Thyroid gland (tissue), 4 donors: ENCODE results near the gene SIX1. TPM values are rescaled to one million over a fixed set of nuclear protein-coding genes. Genes with fewer than 3 reads are reported as not detected.

Experiments
- DNase-seq, 2 donors: peaks; one replicate each; pipeline ENCODE4 v3.0.0-alpha.2; 2019
- H3K27ac ChIP-seq, 3 donors: fragments of 200-600 bp; sonication (generic); 1 replicate in 2 of 3; 2 replicates in 1 of 3; pipeline ENCODE4 v1.5.1; 2016 to 2019; ENCODE audit warnings: mild to moderate bottlenecking in 1 of 3, moderate library complexity in 1 of 3
- H3K27me3 ChIP-seq: fragments of 200-600 bp; sonication (generic); one replicate; pipeline ENCODE4 v1.5.1; 2019
- H3K36me3 ChIP-seq, 2 donors: fragments of 200-600 bp; sonication (generic); one replicate each; pipeline ENCODE4 v1.5.1; 2016 to 2019
- H3K4me1 ChIP-seq, 2 donors: fragments of 200-600 bp; sonication (generic); one replicate each; pipeline ENCODE4 v1.5.1; 2017 to 2019
- H3K4me3 ChIP-seq, 3 donors: fragments of 200-600 bp; sonication (generic); replicated peaks in 1 of 3; 1 replicate in 2 of 3; 2 replicates in 1 of 3; pipeline ENCODE4 v1.5.1; 2016; ENCODE audit warnings: mild to moderate bottlenecking in 1 of 3
- H3K9me3 ChIP-seq: fragments of 200-600 bp; sonication (generic); one replicate; pipeline ENCODE4 v1.5.1; 2017
- CTCF ChIP-seq, 6 experiments: fragments of 200-600 bp in 3 of 6; fragments of 450-650 bp in 3 of 6; sonication (generic) in 3 of 6; IDR thresholded peaks; one replicate each; pipeline ENCODE4 v1.5.1; 2016 to 2019; ENCODE audit warnings: antibody characterized with exemption in 6 of 6, mild to moderate bottlenecking in 2 of 6, inconsistent platforms in 1 of 6, moderate library complexity in 1 of 6
- POLR2A ChIP-seq, 2 donors: fragments of 450-650 bp; IDR thresholded peaks; one replicate each; pipeline ENCODE4 v1.6.1; 2017; ENCODE audit warnings: antibody characterized with exemption in 2 of 2, mild to moderate bottlenecking in 2 of 2, moderate library complexity in 1 of 2
- WGBS, 2 donors: methylation state at CpG; one replicate each; pipeline ENCODE4 v1.1.5; 2017; 5-methylcytosine and 5-hydroxymethylcytosine counted together
- intact Hi-C: fragments of 100-400 bp; cut with DNase I; formaldehyde crosslinking; loops from one replicate; pipeline ENCODE4 v1.15.1; 2023
- total RNA-seq, 4 donors: library from RNA; depleted of rRNA; stranded (reverse); fragments of >200 nt; gene quantifications; one replicate each; pipeline ENCODE4 v1.2.3, GENCODE V29; 2016

The SIX1 gene
- total RNA-seq, 4 donors from 2014 or later = 2.1 to 3.6 (median 2.7) TPM

- Histone ChIP-seq H3K9me3 (no peaks in the 10 kb centered on the region), H3K4me3 (no peak overlapping the region), H3K36me3 (no peaks in the 10 kb centered on the region), H3K4me1 (peaks cover 15 to 37% of the 10 kb centered on the region in 2 donors), H3K27ac (no peak overlapping the region), H3K27me3 (peaks cover 71% of the 10 kb centered on the region)
- DNase-seq = no peak
- WGBS, 2 donors = 19 to 32% methylated on average over 20 to 46 of the region's 66 CpGs
- no peak for TF ChIP-seq POLR2A (IDR thresholded peaks at IDR 0.05)
- no peak for TF ChIP-seq CTCF (IDR thresholded peaks at IDR 0.05)
- intact Hi-C loops = no loop called here
Measured at GRCh38 chr14:60642270-60643140, 6.8 kb downstream of the SIX1 start.

GRCh38 chr14:60641742-60642269 lies 7.5 kb downstream of the SIX1 start:
- Histone ChIP-seq H3K36me3 (no peaks in the 10 kb centered on the region), H3K4me3 (no peak overlapping the region), H3K27me3 (peaks cover 70% of the 10 kb centered on the region), H3K27ac (no peak overlapping the region), H3K9me3 (no peaks in the 10 kb centered on the region), H3K4me1 (peaks cover 17 to 35% of the 10 kb centered on the region in 2 donors)
- intact Hi-C loops = no loop called here
- 33 to 34% methylated on average over 22 to 23 of the region's 25 CpGs for WGBS, 2 donors
- no peak for DNase-seq
- TF ChIP-seq CTCF (IDR thresholded peaks at IDR 0.05) = no peak
- TF ChIP-seq POLR2A (IDR thresholded peaks at IDR 0.05) = no peak

GRCh38 chr14:60640859-60641741 lies 8.2 kb downstream of the SIX1 start:
- TF ChIP-seq POLR2A (IDR thresholded peaks at IDR 0.05) (no peak), CTCF (IDR thresholded peaks at IDR 0.05) (no peak)
- 35 to 38% methylated on average over 21 to 24 of the region's 24 CpGs for WGBS, 2 donors
- no peak for DNase-seq
- Histone ChIP-seq H3K27ac (no peak overlapping the region), H3K4me3 (no peak overlapping the region), H3K4me1 (peaks cover 17 to 35% of the 10 kb centered on the region in 2 donors), H3K36me3 (no peaks in the 10 kb centered on the region), H3K27me3 (peaks cover 67% of the 10 kb centered on the region), H3K9me3 (no peaks in the 10 kb centered on the region)
- intact Hi-C loops = no loop called here

GRCh38 chr14:60639674-60640073 lies 9.6 kb downstream of the SIX1 start:
- TF ChIP-seq CTCF (IDR thresholded peaks at IDR 0.05) (no peak), POLR2A (IDR thresholded peaks at IDR 0.05) (no peak)
- H3K36me3 ChIP-seq = no peaks in the 10 kb centered on the region
- H3K4me1 ChIP-seq = peaks cover 17 to 35% of the 10 kb centered on the region in 2 donors
- WGBS, 2 donors = 0% methylated on average over 1 of the region's 1 CpG
- no peaks in the 10 kb centered on the region for H3K9me3 ChIP-seq
- H3K27ac ChIP-seq = no peak overlapping the region
- DNase-seq = no peak
- no peak overlapping the region for H3K4me3 ChIP-seq
- intact Hi-C loops = no loop called here
- H3K27me3 ChIP-seq = peaks cover 63% of the 10 kb centered on the region
